ENCODE results near the gene RASAL2. TPM values are rescaled to one million over a fixed set of nuclear protein-coding genes. Genes with fewer than 3 reads are reported as not detected.
A peak's percentile ranks its signal among the peaks of the same experiment; 100 is the strongest.

RASAL2 gene
- total RNA-seq, 2 donors from 2014 or later = 16.9 to 27.8 TPM

GRCh38 chr1:178442925-178443324 lies 349.0 kb downstream of the RASAL2 start:
- intact Hi-C loops (cut with DNase I) = no loop called here
- ATAC-seq = no peak
- no peak for DNase-seq

- ATAC-seq = no peak
- intact Hi-C loops (cut with DNase I) = no loop called here
Measured at GRCh38 chr1:178450871-178451270, 357.0 kb downstream of the RASAL2 start.

GRCh38 chr1:178451529-178451928 lies 357.6 kb downstream of the RASAL2 start:
- peak in 1 of 2 donors; percentile 34 for ATAC-seq
- DNase-seq = no peak
- intact Hi-C loops (cut with DNase I) = no loop called here

More at GRCh38 chr1:178450871-178451270, 357.0 kb downstream of the RASAL2 start:
- DNase-seq = no peak

- DNase-seq = no peak
- intact Hi-C loops (cut with DNase I) = no loop called here
- ATAC-seq = no peak
Measured at GRCh38 chr1:178452013-178452412, 358.1 kb downstream of the RASAL2 start.

- intact Hi-C loops (cut with DNase I) = no loop called here
- DNase-seq (no peak), ATAC-seq (no peak)
Measured at GRCh38 chr1:178456472-178456871, 362.6 kb downstream of the RASAL2 start.

GRCh38 chr1:178457651-178458050 lies 363.7 kb downstream of the RASAL2 start:
- no peak for DNase-seq
- intact Hi-C loops (cut with DNase I) = no loop called here
- ATAC-seq = no peak

- DNase-seq (no peak), ATAC-seq (no peak)
- intact Hi-C loops (cut with DNase I) = no loop called here
Measured at GRCh38 chr1:178458203-178458602, 364.3 kb downstream of the RASAL2 start.

GRCh38 chr1:178461104-178461503 lies 367.2 kb downstream of the RASAL2 start:
- ATAC-seq = no peak
- no peak for DNase-seq
- intact Hi-C loops (cut with DNase I) = no loop called here

- ATAC-seq (no peak), DNase-seq (no peak)
- intact Hi-C loops (cut with DNase I) = no loop called here
Measured at GRCh38 chr1:178461701-178462100, 367.8 kb downstream of the RASAL2 start.

GRCh38 chr1:178464141-178464540 lies 370.2 kb downstream of the RASAL2 start:
- no peak for DNase-seq
- ATAC-seq = no peak
- intact Hi-C loops (cut with DNase I) = no loop called here

GRCh38 chr1:178464566-178464965 lies 370.7 kb downstream of the RASAL2 start:
- intact Hi-C loops (cut with DNase I) = no loop called here
- ATAC-seq (no peak), DNase-seq (no peak)

- DNase-seq (no peak), ATAC-seq (no peak)
- intact Hi-C loops (cut with DNase I) = no loop called here
Measured at GRCh38 chr1:178465011-178465410, 371.1 kb downstream of the RASAL2 start.

- intact Hi-C loops (cut with DNase I) = no loop called here
- ATAC-seq = peak in 1 of 2 donors; percentile 53
- DNase-seq = no peak
Measured at GRCh38 chr1:178467837-178468236, 373.9 kb downstream of the RASAL2 start.

GRCh38 chr1:178470411-178470960 lies 376.6 kb downstream of the RASAL2 start:
- DNase-seq (no peak), ATAC-seq (peak in 1 of 2 donors; percentile 94)
- intact Hi-C loops (cut with DNase I) = no loop called here

- DNase-seq = no peak
- no peak for ATAC-seq
- intact Hi-C loops (cut with DNase I) = no loop called here
Measured at GRCh38 chr1:178472531-178472930, 378.6 kb downstream of the RASAL2 start.

GRCh38 chr1:178477373-178477772 lies 383.5 kb downstream of the RASAL2 start:
- no peak for ATAC-seq
- DNase-seq = no peak
- intact Hi-C loops (cut with DNase I) = no loop called here

- intact Hi-C loops (cut with DNase I) = no loop called here
- ATAC-seq (no peak), DNase-seq (no peak)
Measured at GRCh38 chr1:178477841-178478240, 383.9 kb downstream of the RASAL2 start.

- DNase-seq = no peak
- no peak for ATAC-seq
- intact Hi-C loops (cut with DNase I) = no loop called here
Measured at GRCh38 chr1:178483251-178483957, 389.5 kb downstream of the RASAL2 start.

GRCh38 chr1:178484698-178485225 lies 390.9 kb downstream of the RASAL2 start:
- DNase-seq = no peak
- no peak for ATAC-seq
- intact Hi-C loops (cut with DNase I) = no loop called here

GRCh38 chr1:178485541-178485981 lies 391.7 kb downstream of the RASAL2 start:
- ATAC-seq = peak in 1 of 2 donors; percentile 32
- no peak for DNase-seq
- intact Hi-C loops (cut with DNase I) = no loop called here

Measured in left cardiac atrium (tissue), 4 donors.